GM12878 (cell line): ENCODE measurements around the gene ADGRE1. TPM values are rescaled to one million over a fixed set of nuclear protein-coding genes. Genes with fewer than 3 reads are reported as not detected.
A peak's percentile ranks its signal among the peaks of the same experiment; 100 is the strongest.

Experiments
- ATAC-seq: fragments of 200-7000 bp; cut with Tn5 transposase; 3 replicates; pipeline ENCODE4 v1.9.1; 2020; ENCODE audit warnings: mild to moderate bottlenecking, moderate library complexity
- BruUV-seq: library from RNA; stranded (reverse); fragments of 400-500 nt; replicated peaks from 2 replicates; lab custom pipeline; 2021; lab: Mats Ljungman, UMichigan
- CTCF ChIA-PET: fragments of 300-600 bp; sonication (Branson Sonifier 250); formaldehyde crosslinking; extraction: SDS; loops from one replicate; lab custom pipeline; 2021; ENCODE audit warnings: inconsistent platforms; lab: Yijun Ruan, JAX
- POLR2A ChIA-PET: fragments of 350-600 bp; formaldehyde crosslinking; extraction: SDS; loops from one replicate; lab custom pipeline; 2021; ENCODE audit warnings: inconsistent platforms; lab: Charles Lee
- RAD21 ChIA-PET: fragments of 300-600 bp; sonication (Branson Sonifier 250); formaldehyde crosslinking; loops from one replicate; lab custom pipeline; 2023; ENCODE audit warnings: antibody characterized with exemption; ENCODE audit not compliant: unreplicated experiment; lab: Charles Lee
- SMC1A ChIA-PET: fragments of 300-600 bp; sonication (Branson Sonifier 250); formaldehyde crosslinking; loops from one replicate; lab custom pipeline; 2023; ENCODE audit not compliant: unreplicated experiment, uncharacterized antibody; lab: Charles Lee
- DNase-seq: peaks from one replicate; pipeline ENCODE4 v3.0.0-alpha.2; 2011; ENCODE audit warnings: low read depth, low spot score
- FAIRE-seq: peaks from 3 replicates; lab custom pipeline; 2011; peaks lifted over from hg19 to GRCh38; lab: Jason Lieb, UNC
- H2AFZ ChIP-seq: 2 replicates; pipeline ENCODE4 v1.6.0; 2011; ENCODE audit warnings: low read depth, low read length, control low read depth; ENCODE audit not compliant: control insufficient read depth
- H3K27ac ChIP-seq: 2 replicates; pipeline ENCODE4 v1.5.1; 2011; ENCODE audit warnings: control low read depth; ENCODE audit not compliant: control insufficient read depth, insufficient read depth
- H3K27me3 ChIP-seq, 2 experiments: replicated peaks in 1 of 2; 2 replicates each; pipeline versions ENCODE4 v1.6.0 to v1.6.1; 2011; ENCODE audit warnings: low read length in 1 of 2; ENCODE audit not compliant: control insufficient read depth in 2 of 2, insufficient read depth in 2 of 2
- H3K36me3 ChIP-seq, 2 experiments: 2 replicates each; pipeline ENCODE4 v1.5.1; 2011; ENCODE audit warnings: low read length in 1 of 2; ENCODE audit not compliant: control insufficient read depth in 2 of 2, insufficient read depth in 2 of 2
- H3K4me1 ChIP-seq: 2 replicates; pipeline ENCODE4 v1.6.1; 2011; ENCODE audit warnings: mild to moderate bottlenecking, low read length, moderate library complexity, mixed read lengths; ENCODE audit not compliant: control insufficient read depth, insufficient read depth
- H3K4me2 ChIP-seq: 2 replicates; pipeline ENCODE4 v1.6.0; 2011; ENCODE audit warnings: control low read depth; ENCODE audit not compliant: control insufficient read depth, insufficient read depth
- H3K4me3 ChIP-seq: fragments of 200-600 bp; sonication (generic); 2 replicates; pipeline ENCODE4 v1.5.1; 2016
- H3K79me2 ChIP-seq: 2 replicates; pipeline ENCODE4 v1.6.0; 2011; ENCODE audit warnings: low read length; ENCODE audit not compliant: control insufficient read depth, insufficient read depth
- H3K9ac ChIP-seq: 2 replicates; pipeline ENCODE4 v1.8.0; 2011; ENCODE audit warnings: low read length, control low read depth, mixed read lengths; ENCODE audit not compliant: control insufficient read depth, insufficient read depth
- H3K9me3 ChIP-seq: replicated peaks from 3 replicates; pipeline ENCODE4 v1.5.1; 2011; ENCODE audit warnings: mild to moderate bottlenecking, low read length; ENCODE audit not compliant: control insufficient read depth, insufficient read depth
- H4K20me1 ChIP-seq: 2 replicates; pipeline ENCODE4 v1.6.0; 2011; ENCODE audit not compliant: control insufficient read depth, insufficient read depth
- IRF4 ChIP-seq: IDR thresholded peaks from 2 replicates; pipeline ENCODE4 v1.6.1; 2011; ENCODE audit warnings: low read depth, low read length
- TARDBP ChIP-seq: IDR thresholded peaks from 2 replicates; pipeline ENCODE4 v1.6.1; 2016; ENCODE audit warnings: borderline replicate concordance
- ZBTB4 ChIP-seq: fragments of 450-650 bp; formaldehyde crosslinking; IDR thresholded peaks from 2 replicates; pipeline ENCODE4 v1.4.0; 2022; ENCODE audit warnings: mild to moderate bottlenecking, moderate library complexity
- WGBS: methylation state at CpG from one replicate; pipeline ENCODE4 v1.1.6; 2016; ENCODE audit warnings: low lambda C conversion rate; ENCODE audit not compliant: insufficient replicate concordance, insufficient coverage; ENCODE audit errors: missing lambda C conversion rate; 5-methylcytosine and 5-hydroxymethylcytosine counted together
- in situ Hi-C: fragments of 300-500 bp; cut with MboI; formaldehyde crosslinking; loops from 9 replicates; pipeline ENCODE4 v1.14.3; 2018; ENCODE audit warnings: mixed read lengths
- intact Hi-C: fragments of 100-400 bp; cut with micrococcal nuclease; formaldehyde crosslinking; loops from one replicate; pipeline ENCODE4 v1.14.2; 2022; ENCODE audit not compliant: unreplicated experiment
- polyA plus RNA-seq, 11 experiments: library from polyadenylated mRNA; depleted of rRNA in 4 of 11; unstranded in 6 of 11; stranded (reverse) in 5 of 11; fragments of >200 nt; fragmentation: Nextera tagmentation in 4 of 11; fragmentation: Illumina TruSeq in 1 of 11; extraction: Ambion mirVana in 4 of 11; extraction: Trizol in 1 of 11; gene quantifications; 1 replicate in 1 of 11; 2 replicates in 10 of 11; pipeline versions ENCODE4 v1.2.1 to v1.2.3, GENCODE V29; 2011 to 2016; ENCODE audit warnings: inconsistent platforms in 2 of 11, missing spikeins in 2 of 11, low read depth in 1 of 11
- total RNA-seq, 4 experiments: library from RNA; depleted of rRNA in 3 of 4; stranded (reverse); fragments of >200 nt in 3 of 4; fragmentation: Illumina TruSeq in 1 of 4; extraction: Trizol in 1 of 4; gene quantifications; 2 replicates each; pipeline versions ENCODE4 v1.2.1 to v1.2.3, GENCODE V29; 2013 to 2021

The ADGRE1 gene
- total and polyA plus RNA-seq, 10 of the 15 experiments (the other 5 are each of a cell fraction or from before 2014, with no cell fraction given): 7.9 to 35.7 (median 9.9) TPM

GRCh38 chr19:6886277-6886897, 992 bp upstream of the ADGRE1 start:
- intact Hi-C loops (no loop called here), in situ Hi-C loops (no loop called here)
- H3K79me2 ChIP-seq: no peaks in the 10 kb centered on the region
- ChIA-PET SMC1A (interaction anchor here (0.5 to 1.2 kb wide), 2 partner anchors 18 to 22 kb away, joined by 3 read pairs; no protein-coding TSS in a partner anchor), POLR2A (no interaction called here), CTCF (no interaction called here), RAD21 (no interaction called here)
- H3K4me1 ChIP-seq: peaks cover 16% of the 10 kb centered on the region
- FAIRE-seq (no peak), ATAC-seq (peak; percentile 26; the same call in 2 of the 3 replicates), DNase-seq (no peak)
- BruUV-seq: no TSS peak
- no peaks in the 10 kb centered on the region for H3K27me3 ChIP-seq
- TF ChIP-seq IRF4 (no peak), TARDBP (no peak), ZBTB4 (CRISPR knock-in tag) (no peak)
- peak overlapping the region; percentile 24 for H2AFZ ChIP-seq
- no peak overlapping the region for H3K4me3 ChIP-seq
- no peak overlapping the region for H3K9ac ChIP-seq
- H3K27ac ChIP-seq: no peak overlapping the region
- WGBS: 11% methylated on average over 7 of the region's 7 CpGs
- no peaks in the 10 kb centered on the region for H4K20me1 ChIP-seq
- H3K9me3 ChIP-seq: no peaks in the 10 kb centered on the region
- H3K36me3 ChIP-seq: no peaks in the 10 kb centered on the region
- peak overlapping the region; percentile 13; the same call in 1 of the 2 replicates for H3K4me2 ChIP-seq
